NCI-H1694 (cell line): ENCODE measurements around the gene ASL.
"Not testable (repeated sequence)": the region's sequence is repeated elsewhere in the genome, so short reads cannot be mapped to it uniquely, and the experiment has no call there.

Experiments
- DNase-seq: peaks from one replicate; lab custom pipeline; 2025; lab: John Stamatoyannopoulos, UW

ASL gene

GRCh38 chr7:66075590-66076461 is at the start of gene ASL:
Gene ASL (plus strand): TSS chr7:66075819. CDS start chr7:66076082, 263 bp downstream.
- DNase-seq = peak; percentile 60

- not testable (repeated sequence) for DNase-seq
Observed at GRCh38 chr7:66028342-66028741, 47.3 kb upstream of the ASL start.

- no peak for DNase-seq
Observed at GRCh38 chr7:66033471-66034385, 41.9 kb upstream of the ASL start.

GRCh38 chr7:66034436-66035010 is 41.1 kb upstream of the ASL start:
- DNase-seq = not testable (repeated sequence)

GRCh38 chr7:66036382-66036781 is 39.2 kb upstream of the ASL start:
- DNase-seq = no peak

GRCh38 chr7:66036788-66037187 is 38.8 kb upstream of the ASL start:
- no peak for DNase-seq

GRCh38 chr7:66039094-66039670 is 36.4 kb upstream of the ASL start:
- no peak for DNase-seq

- no peak for DNase-seq
Observed at GRCh38 chr7:66043681-66044497, 31.7 kb upstream of the ASL start.

GRCh38 chr7:66044498-66044854 is 31.1 kb upstream of the ASL start:
- DNase-seq = not testable (repeated sequence)

- no peak for DNase-seq
Observed at GRCh38 chr7:66047426-66047825, 28.2 kb upstream of the ASL start.

GRCh38 chr7:66049886-66050285 is 25.7 kb upstream of the ASL start:
- not testable (repeated sequence) for DNase-seq

GRCh38 chr7:66050337-66050957 is 25.2 kb upstream of the ASL start:
- DNase-seq = no peak

- peak; percentile 47 for DNase-seq
Observed at GRCh38 chr7:66050990-66051448, 24.6 kb upstream of the ASL start.

- no peak for DNase-seq
Observed at GRCh38 chr7:66052447-66052846, 23.2 kb upstream of the ASL start.

GRCh38 chr7:66054063-66054462 is 21.6 kb upstream of the ASL start:
- no peak for DNase-seq

GRCh38 chr7:66055321-66055956 is 20.2 kb upstream of the ASL start:
- DNase-seq = no peak

GRCh38 chr7:66060796-66061195 is 14.8 kb upstream of the ASL start:
- no peak for DNase-seq

- DNase-seq = no peak
Observed at GRCh38 chr7:66069732-66070131, 5.9 kb upstream of the ASL start.

GRCh38 chr7:66070222-66070621 is 5.4 kb upstream of the ASL start:
- DNase-seq = no peak

GRCh38 chr7:66072208-66072607 is 3.4 kb upstream of the ASL start:
- DNase-seq = not testable (repeated sequence)
